Measurements from ENCODE around the gene FCMR.
"Not testable (repeated sequence)": the region's sequence is repeated elsewhere in the genome, so short reads cannot be mapped to it uniquely, and the experiment has no call there.

Gene FCMR

DNA sequence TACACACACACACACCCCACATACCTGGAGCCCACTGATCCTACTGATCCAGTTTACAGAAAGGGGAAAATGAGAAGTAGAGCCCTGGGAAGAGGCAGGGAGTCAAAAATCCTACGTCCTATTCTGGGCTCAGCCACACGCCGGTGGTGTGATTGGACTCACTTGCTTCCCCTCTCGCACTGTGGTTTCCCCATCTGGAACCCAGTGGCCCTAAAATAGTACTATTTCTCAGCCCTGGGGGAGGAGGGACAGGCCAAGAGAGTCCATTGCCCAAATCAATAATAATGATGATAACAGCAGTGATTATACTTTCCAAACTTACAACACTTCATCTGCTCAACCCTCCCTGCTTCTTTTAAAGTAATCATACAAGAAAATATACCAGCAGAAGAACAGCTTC is 27.5 kb upstream of the FCMR start:
- no peak for DNase-seq

- no peak for DNase-seq
Measured at GRCh38 chr1:206947255-206947654, 25.5 kb upstream of the FCMR start.

DNA sequence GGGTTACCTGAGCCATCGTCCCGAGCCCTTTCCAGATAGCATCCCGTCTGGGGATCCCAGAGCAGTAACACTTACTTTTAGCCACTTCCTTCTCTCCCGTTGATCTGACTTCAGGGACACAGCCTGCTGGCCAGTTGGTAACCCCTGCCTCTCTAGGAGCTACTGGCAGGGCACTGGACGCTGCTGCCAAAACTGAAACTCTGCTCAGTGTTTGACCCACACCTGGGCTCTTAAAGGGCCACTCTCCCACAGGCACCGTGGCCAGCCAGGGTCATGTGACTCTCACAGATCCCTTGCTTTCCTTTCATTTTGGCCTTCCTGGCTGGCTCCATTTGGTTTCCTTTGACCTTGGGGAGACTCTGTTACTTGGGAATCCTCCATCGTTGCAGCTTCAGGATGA is 24.5 kb upstream of the FCMR start, which contains the start of gene PIGR:
Gene PIGR (minus strand): TSS at position 206 of the 400 bp plus-strand sequence. CDS start 5,935 bp downstream, outside the sequence.
- DNase-seq = no peak

DNA sequence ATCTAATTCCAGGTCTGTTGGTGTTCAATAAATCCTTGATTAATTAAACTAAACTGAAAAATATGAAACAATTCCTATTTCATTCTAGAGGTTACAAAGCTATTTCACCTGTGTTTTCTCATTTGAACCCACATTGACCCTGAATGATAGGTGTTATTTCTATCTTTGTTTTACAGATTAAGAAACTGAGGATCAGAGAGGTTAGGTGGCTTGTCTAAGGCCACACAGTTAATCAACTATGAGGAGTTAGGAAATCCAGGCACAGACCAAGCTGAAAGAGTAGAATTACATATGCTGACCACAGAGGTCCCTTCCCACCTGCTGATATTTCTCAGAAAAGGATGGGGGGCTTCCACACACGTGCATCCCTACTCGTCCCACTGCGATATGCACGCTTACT is 24.0 kb upstream of the FCMR start:
- no peak for DNase-seq

DNA sequence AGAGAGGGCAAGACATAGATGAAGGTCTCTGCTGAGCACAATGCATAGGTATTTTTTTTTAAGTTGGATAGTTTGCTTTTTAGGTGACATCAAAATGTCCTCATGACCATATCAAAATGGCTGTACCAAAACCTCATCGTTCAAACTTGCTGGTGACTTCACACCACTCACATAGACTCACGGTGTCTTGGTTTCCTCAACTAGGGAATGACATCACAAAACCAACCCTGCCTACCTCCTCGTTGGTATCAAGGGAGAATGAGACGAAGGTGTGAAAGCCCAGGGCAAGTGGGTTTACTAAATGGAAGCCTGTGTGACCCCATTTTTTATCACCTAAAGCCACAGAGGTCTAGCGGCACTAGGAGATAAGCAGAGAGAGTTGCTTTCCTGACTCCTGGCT is 23.0 kb upstream of the FCMR start:
- no peak for DNase-seq

DNA sequence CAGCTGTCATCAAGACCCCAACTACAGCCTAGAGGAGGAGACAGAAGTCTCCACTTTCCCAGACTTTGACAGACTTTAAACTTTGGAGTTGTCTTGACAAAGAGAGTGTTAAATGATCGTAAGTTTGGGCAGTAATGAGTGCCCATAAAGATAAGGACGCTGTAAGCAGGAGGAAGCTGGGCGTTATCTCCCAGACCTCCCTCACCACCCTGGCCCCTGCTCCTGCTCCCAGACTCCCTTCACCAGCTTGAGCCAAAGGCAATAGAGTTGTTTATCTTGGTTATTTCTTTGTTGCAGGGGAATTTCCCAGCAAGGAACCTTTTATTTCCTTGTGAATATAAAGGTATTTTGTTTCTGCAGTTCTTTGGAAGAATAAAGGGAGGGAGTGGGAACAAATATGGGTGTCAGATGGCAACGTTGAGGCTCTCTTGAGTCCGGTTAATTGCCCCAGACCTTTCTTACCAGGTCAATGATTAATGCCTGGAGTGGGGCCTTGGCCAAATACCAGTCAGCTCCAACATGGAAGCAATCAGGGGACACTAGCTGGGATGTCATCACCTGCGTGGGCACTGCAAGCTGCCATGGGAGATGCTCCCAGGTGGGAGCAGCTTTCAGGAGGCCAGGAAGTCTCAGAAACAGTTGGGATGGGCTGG is 20.2 kb upstream of the FCMR start:
- DNase-seq = no peak

DNA sequence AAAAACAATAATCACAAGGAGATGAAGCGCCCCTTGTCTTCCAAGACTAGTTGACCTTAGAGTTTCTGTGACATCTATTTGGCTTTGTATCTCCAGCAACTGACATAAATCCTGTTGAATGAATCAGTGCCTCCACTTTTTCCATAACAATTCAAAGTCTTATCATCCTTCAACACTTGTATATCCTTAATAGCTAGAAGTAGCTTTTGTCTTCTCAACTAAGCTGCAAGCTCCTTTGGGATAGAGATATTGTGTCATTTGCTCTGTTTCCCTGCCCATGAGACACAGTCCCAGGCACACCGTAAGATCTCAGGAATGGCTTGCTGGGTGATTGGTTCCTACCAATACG is 18.8 kb upstream of the FCMR start:
- no peak for DNase-seq

DNA sequence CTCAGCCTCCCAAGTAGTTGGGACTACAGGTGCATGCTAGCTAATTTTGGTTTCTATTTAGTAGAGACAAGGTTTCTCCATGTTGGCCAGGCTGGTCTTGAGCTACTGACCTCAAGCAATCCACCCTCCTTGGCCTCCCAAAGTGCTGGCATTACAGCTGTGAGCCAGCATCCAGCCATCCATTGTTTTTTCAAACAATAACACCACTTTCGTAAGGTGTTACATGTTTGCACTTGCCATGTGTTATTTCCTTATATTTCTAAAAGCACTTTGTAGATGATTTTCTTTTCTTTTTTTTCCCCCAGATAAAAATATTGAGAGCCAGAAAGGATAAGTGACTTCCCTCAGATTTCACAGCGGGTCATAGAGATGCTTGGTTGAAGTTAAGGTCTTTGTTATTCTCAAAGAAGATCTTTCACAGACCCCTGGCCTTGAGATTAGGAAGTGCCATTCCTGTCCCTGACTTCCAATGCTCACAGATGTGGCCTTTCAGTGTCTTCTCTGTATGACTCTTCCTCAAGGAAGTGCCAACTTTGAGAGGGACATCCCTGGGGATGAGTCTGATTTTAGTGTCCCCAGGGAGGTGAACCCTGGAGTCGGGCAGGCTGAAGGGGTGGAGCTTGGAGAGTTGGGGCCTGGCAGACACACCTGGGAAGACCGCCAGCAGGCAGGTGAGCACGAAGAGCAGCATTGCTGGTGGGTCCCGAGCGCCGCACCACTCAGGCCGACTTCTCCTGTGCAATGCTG is 18.3 kb upstream of the FCMR start:
- DNase-seq = no peak

- DNase-seq = no peak
Measured at GRCh38 chr1:206939131-206939530, 17.4 kb upstream of the FCMR start.

GRCh38 chr1:206937425-206937824 is 15.7 kb upstream of the FCMR start:
- no peak for DNase-seq

GRCh38 chr1:206935491-206936067 is 13.8 kb upstream of the FCMR start:
- peak; percentile 53 for DNase-seq

DNA sequence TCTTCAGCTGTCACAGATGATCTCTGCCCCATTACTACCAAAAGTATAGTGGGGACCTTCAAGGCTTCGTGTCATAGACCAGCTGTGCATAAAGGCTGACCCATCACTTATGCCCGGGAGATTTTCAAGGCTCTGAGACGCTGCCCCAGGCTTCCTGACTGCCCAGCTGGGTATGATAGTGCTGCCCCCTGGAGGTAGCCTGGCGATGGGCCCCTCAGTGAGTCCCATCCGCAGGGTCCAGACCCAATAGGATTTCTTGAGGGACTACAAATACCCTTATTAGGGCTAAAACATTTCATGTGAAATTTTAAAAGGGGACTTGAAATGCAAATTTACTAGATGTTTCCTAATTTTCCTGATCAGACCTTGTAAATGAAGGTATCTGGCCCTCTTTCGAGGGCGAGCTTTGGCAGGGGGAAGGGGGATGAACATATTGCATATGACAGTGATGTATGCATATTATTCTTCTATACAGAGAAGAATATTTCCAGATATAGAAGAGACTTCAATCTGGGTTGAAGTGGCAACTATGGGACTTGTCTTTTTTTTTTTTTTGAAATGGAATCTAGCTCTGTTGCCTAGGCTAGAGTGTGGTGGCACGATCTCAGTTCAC is 11.7 kb upstream of the FCMR start:
- peak; percentile 66 for DNase-seq

- DNase-seq = no peak
Measured at GRCh38 chr1:206932177-206932576, 10.4 kb upstream of the FCMR start.

GRCh38 chr1:206931709-206932108 is 10.0 kb upstream of the FCMR start:
- DNase-seq = no peak

- DNase-seq = no peak
Measured at GRCh38 chr1:206930210-206930798, 8.6 kb upstream of the FCMR start.

DNA sequence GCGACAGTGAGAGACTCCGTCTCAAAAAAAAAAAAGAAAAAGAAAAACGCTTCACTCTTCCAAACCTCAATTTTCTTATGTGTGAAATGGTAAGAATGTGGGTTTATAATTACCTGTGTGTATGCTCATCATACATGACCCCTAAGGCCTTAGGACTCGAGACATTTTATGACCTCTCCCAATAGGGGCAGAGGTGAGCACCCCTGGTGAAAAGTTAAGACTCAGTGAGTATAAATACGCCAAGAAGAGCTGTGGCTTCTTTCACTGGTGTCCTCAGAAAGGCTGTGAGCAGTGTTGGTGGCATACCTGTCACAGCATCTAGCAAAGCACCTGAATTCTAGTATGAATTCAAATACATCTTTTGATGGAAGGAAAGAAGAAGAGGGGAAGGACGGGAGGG is 7.8 kb upstream of the FCMR start:
- DNase-seq = no peak

- DNase-seq = no peak
Measured at GRCh38 chr1:206926286-206926685, 4.5 kb upstream of the FCMR start.

- peak; percentile 59 for DNase-seq
Measured at GRCh38 chr1:206925106-206925736, 3.5 kb upstream of the FCMR start.

DNA sequence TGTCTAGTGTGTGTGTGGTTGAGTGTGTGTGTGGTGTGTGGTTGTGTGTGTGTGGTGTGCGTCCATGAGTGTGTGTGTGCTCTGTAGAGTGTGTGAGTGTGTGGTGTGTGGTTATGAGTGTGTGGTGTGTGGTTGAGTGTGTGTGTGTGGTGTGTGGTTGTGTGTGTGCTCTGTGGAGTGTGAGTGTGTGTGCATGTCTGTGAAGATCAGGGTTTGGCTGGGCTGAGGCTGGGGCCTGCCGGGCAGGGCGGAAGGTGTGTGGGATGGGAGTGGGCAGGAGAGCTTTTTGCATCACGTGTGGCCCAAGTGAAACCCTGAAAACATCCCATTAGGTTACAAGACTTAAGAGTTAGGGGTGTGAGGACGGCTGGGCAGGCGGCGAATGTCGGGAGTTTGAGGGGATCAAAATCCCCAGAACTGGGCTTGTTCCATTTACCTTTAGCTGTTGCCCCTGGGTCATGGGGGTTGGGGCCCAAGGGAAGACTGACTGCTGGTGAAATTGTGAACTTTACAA is 2.9 kb upstream of the FCMR start:
- no peak for DNase-seq

DNA sequence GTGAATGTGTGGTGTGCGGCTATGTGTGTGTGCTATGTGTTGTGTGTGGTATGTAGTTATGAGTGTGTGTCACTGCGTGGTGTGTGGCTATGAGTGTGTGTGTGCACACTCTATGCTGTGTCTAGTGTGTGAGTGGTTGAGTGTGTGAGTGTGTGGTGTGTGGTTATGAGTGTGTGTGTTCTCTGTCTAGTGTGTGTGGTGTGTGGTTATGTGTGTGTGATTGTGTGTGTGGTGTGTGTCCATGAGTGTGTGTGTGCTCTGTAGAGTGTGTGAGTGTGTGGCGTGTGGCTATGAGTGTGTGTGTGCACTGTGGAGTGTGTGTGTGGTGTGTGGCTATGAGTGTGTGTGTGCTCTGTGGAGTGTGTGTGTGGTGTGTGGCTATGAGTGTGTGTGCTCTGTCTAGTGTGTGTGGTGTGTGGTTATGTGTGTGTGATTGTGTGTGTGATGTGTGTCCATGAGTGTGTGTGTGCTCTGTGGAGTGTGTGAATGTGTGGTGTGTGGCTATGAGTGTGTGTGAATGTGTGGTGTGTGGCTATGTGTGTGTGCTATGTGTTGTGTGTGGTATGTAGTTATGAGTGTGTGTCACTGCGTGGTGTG is 2.3 kb upstream of the FCMR start:
- not testable (repeated sequence) for DNase-seq

GRCh38 chr1:206923009-206923960 is 1.5 kb upstream of the FCMR start:
- peak; percentile 61 for DNase-seq
